WTC11 (cell line): ENCODE data around the gene VAMP7. TPM values are rescaled to one million over a fixed set of nuclear protein-coding genes. Genes with fewer than 3 reads are reported as not detected.

Experiments
- ATAC-seq: fragments of 200-7000 bp; cut with Tn5 transposase; 2 replicates; pipeline ENCODE4 v1.10.0; 2021; ENCODE audit warnings: mild to moderate bottlenecking, moderate library complexity
- CTCF ChIA-PET: fragments of 300-600 bp; sonication (Branson Sonifier 250); formaldehyde crosslinking; loops from one replicate; lab custom pipeline; 2021; ENCODE audit warnings: antibody characterized with exemption; lab: Charles Lee
- POLR2A ChIA-PET: fragments of 350-600 bp; sonication (Branson Sonifier 250); formaldehyde crosslinking; loops from one replicate; lab custom pipeline; 2021; ENCODE audit warnings: antibody characterized with exemption; lab: Charles Lee
- DNase-seq: peaks from one replicate; pipeline ENCODE4 v3.0.0; 2021; ENCODE audit warnings: low spot score
- H3K27ac Mint-ChIP-seq: 2 replicates; pipeline ENCODE4 v1.8.0; 2021; ENCODE audit warnings: mixed read lengths
- H3K27me3 Mint-ChIP-seq: 2 replicates; pipeline ENCODE4 v1.8.0; 2021; ENCODE audit warnings: low read depth, mild to moderate bottlenecking, moderate library complexity, mixed read lengths
- H3K36me3 Mint-ChIP-seq: 2 replicates; pipeline ENCODE4 v1.8.0; 2021; ENCODE audit warnings: mixed read lengths
- H3K4me1 Mint-ChIP-seq: 2 replicates; pipeline ENCODE4 v1.8.0; 2022; ENCODE audit warnings: mixed read lengths
- H3K4me3 Mint-ChIP-seq: 2 replicates; pipeline ENCODE4 v1.8.0; 2021; ENCODE audit warnings: mild to moderate bottlenecking, moderate library complexity, mixed read lengths
- H3K9me3 Mint-ChIP-seq: 2 replicates; pipeline ENCODE4 v1.8.0; 2021; ENCODE audit warnings: mixed read lengths
- CTCF ChIP-seq: fragments of 200-600 bp; IDR thresholded peaks from 2 replicates; pipeline ENCODE4 v1.8.0; 2022; ENCODE audit warnings: antibody characterized with exemption
- E2F4 ChIP-seq: sonication (generic); formaldehyde crosslinking; IDR thresholded peaks from 2 replicates; pipeline ENCODE4 v1.8.1; 2022; ENCODE audit warnings: low read depth, mild to moderate bottlenecking, moderate library complexity, missing genetic modification reagents, borderline replicate concordance
- ELF4 ChIP-seq: sonication (generic); formaldehyde crosslinking; IDR thresholded peaks from 2 replicates; pipeline ENCODE4 v1.8.1; 2022; ENCODE audit warnings: low read depth, mild to moderate bottlenecking, moderate library complexity, missing genetic modification reagents
- EMX1 ChIP-seq: fragments of 250-450 bp; sonication (Bioruptor Pico); IDR thresholded peaks from 2 replicates; pipeline ENCODE4 v1.8.0; 2021; ENCODE audit warnings: mild to moderate bottlenecking
- ESRRA ChIP-seq: sonication (generic); formaldehyde crosslinking; IDR thresholded peaks from 2 replicates; pipeline ENCODE4 v1.8.1; 2022; ENCODE audit warnings: mild to moderate bottlenecking, missing genetic modification reagents, borderline replicate concordance
- ETV6 ChIP-seq: sonication (generic); formaldehyde crosslinking; IDR thresholded peaks from 2 replicates; pipeline ENCODE4 v1.8.1; 2022; ENCODE audit warnings: mild to moderate bottlenecking, missing genetic modification reagents
- FOXJ3 ChIP-seq: sonication (generic); formaldehyde crosslinking; IDR thresholded peaks from 2 replicates; pipeline ENCODE4 v1.9.0; 2021; ENCODE audit warnings: missing genetic modification reagents, mild to moderate bottlenecking, borderline replicate concordance
- FOXK1 ChIP-seq: sonication (generic); formaldehyde crosslinking; IDR thresholded peaks from 2 replicates; pipeline ENCODE4 v1.8.0; 2022; ENCODE audit warnings: mild to moderate bottlenecking, moderate library complexity, missing genetic modification reagents
- GTF2I ChIP-seq: fragments of 250-450 bp; sonication (Bioruptor Pico); conservative IDR thresholded peaks from 2 replicates; pipeline ENCODE4 v1.4.0; 2021; ENCODE audit warnings: mild to moderate bottlenecking
- JAZF1 ChIP-seq: fragments of 250-450 bp; sonication (Bioruptor Pico); IDR thresholded peaks from 2 replicates; pipeline ENCODE4 v1.9.0; 2021; ENCODE audit warnings: moderate library complexity, mild to moderate bottlenecking, inconsistent platforms
- KAT7 ChIP-seq: sonication (generic); formaldehyde crosslinking; IDR thresholded peaks from 2 replicates; pipeline ENCODE4 v1.8.1; 2023; ENCODE audit warnings: missing genetic modification reagents, mild to moderate bottlenecking, borderline replicate concordance
- MLX ChIP-seq: sonication (generic); formaldehyde crosslinking; IDR thresholded peaks from 2 replicates; pipeline ENCODE4 v1.8.1; 2023; ENCODE audit warnings: mild to moderate bottlenecking, missing genetic modification reagents, moderate library complexity
- NR1H2 ChIP-seq: sonication (generic); formaldehyde crosslinking; IDR thresholded peaks from 2 replicates; pipeline ENCODE4 v1.9.0; 2021; ENCODE audit warnings: mild to moderate bottlenecking, moderate library complexity, missing genetic modification reagents
- TCF7 ChIP-seq: sonication (generic); formaldehyde crosslinking; IDR thresholded peaks from 2 replicates; pipeline ENCODE4 v1.8.0; 2022; ENCODE audit warnings: mild to moderate bottlenecking, low read depth, missing genetic modification reagents, moderate library complexity
- TEAD4 ChIP-seq: sonication (generic); formaldehyde crosslinking; IDR thresholded peaks from 2 replicates; pipeline ENCODE4 v1.8.0; 2022; ENCODE audit warnings: mild to moderate bottlenecking, missing genetic modification reagents
- ZBTB21 ChIP-seq: sonication (generic); formaldehyde crosslinking; IDR thresholded peaks from 2 replicates; pipeline ENCODE4 v1.8.1; 2023; ENCODE audit warnings: mild to moderate bottlenecking, missing genetic modification reagents, borderline replicate concordance
- ZNF219 ChIP-seq: sonication (generic); formaldehyde crosslinking; IDR thresholded peaks from 2 replicates; pipeline ENCODE4 v1.8.0; 2023; ENCODE audit warnings: missing genetic modification reagents, mild to moderate bottlenecking, borderline replicate concordance
- ZNF416 ChIP-seq: fragments of 250-450 bp; sonication (Bioruptor Pico); IDR thresholded peaks from 2 replicates; pipeline ENCODE4 v1.9.0; 2021; ENCODE audit warnings: mild to moderate bottlenecking, inconsistent platforms
- ZNF671 ChIP-seq: fragments of 250-450 bp; sonication (Bioruptor Pico); IDR thresholded peaks from 2 replicates; pipeline ENCODE4 v1.8.0; 2021; ENCODE audit warnings: mild to moderate bottlenecking
- total RNA-seq: library from RNA; stranded (reverse); gene quantifications from 3 replicates; pipeline ENCODE4 v1.2.3, GENCODE V29; 2021
- TF ChIP-seq, protein P1 (sequence below): sonication (generic); formaldehyde crosslinking; IDR thresholded peaks from 2 replicates; pipeline ENCODE4 v1.8.1; 2023; ENCODE audit warnings: mild to moderate bottlenecking, missing genetic modification reagents, borderline replicate concordance
- TF ChIP-seq, protein P2 (sequence below): sonication (generic); formaldehyde crosslinking; conservative IDR thresholded peaks from 2 replicates; pipeline ENCODE4 v1.8.1; 2022; ENCODE audit warnings: mild to moderate bottlenecking, missing genetic modification reagents
- TF ChIP-seq, protein P3 (sequence below): sonication (generic); formaldehyde crosslinking; IDR thresholded peaks from 2 replicates; pipeline ENCODE4 v1.8.1; 2022; ENCODE audit warnings: mild to moderate bottlenecking, missing genetic modification reagents, moderate library complexity, borderline replicate concordance

Gene VAMP7
- total RNA-seq, 1 experiment from 2014 or later: 22.1 TPM

DNA sequence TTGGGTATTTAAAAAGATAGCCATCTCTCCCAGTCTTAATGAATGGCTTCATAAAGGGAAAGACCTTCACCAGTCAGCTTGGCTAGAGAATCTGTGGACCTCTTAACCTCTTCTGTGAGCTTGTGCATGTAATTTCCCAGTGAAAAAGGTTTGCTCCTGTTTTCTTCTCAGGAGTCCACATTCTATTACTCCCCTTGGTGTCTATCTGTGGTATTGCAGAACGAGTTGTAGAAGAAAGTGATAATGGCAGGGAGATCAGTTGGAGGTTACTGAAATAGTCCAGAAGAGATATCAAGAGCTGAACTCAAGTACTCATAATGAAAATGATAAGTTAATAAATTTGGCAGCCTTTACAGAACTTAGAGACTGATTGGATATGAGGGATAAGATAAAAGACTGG lies 16.5 kb upstream of the VAMP7 start:
- DNase-seq: no peak
- no peak overlapping the region for H3K4me3 Mint-ChIP-seq
- peak; percentile 36; the same call in 1 of the 2 replicates for ATAC-seq

DNA sequence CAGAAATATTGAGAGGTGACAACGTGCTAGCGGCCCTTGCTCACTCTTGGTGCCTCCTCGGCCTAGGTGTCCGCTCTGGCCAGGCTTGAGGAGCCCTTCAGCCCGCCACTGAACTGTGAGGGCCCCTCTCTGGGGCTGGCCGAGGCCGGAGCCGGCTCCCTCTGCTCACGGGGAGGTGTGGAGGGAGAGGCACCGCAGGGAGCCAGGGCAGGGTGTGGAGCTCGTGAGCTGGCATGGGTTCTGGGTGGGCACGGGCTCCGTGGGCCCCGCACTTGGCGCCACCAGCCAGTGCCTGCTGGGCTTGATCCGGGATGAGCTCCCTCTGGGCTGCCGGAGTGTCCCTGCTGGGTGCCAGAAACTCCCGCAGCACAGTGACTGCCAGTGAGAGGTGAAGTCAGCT lies 16.0 kb upstream of the VAMP7 start:
- TF ChIP-seq, protein P1, sequence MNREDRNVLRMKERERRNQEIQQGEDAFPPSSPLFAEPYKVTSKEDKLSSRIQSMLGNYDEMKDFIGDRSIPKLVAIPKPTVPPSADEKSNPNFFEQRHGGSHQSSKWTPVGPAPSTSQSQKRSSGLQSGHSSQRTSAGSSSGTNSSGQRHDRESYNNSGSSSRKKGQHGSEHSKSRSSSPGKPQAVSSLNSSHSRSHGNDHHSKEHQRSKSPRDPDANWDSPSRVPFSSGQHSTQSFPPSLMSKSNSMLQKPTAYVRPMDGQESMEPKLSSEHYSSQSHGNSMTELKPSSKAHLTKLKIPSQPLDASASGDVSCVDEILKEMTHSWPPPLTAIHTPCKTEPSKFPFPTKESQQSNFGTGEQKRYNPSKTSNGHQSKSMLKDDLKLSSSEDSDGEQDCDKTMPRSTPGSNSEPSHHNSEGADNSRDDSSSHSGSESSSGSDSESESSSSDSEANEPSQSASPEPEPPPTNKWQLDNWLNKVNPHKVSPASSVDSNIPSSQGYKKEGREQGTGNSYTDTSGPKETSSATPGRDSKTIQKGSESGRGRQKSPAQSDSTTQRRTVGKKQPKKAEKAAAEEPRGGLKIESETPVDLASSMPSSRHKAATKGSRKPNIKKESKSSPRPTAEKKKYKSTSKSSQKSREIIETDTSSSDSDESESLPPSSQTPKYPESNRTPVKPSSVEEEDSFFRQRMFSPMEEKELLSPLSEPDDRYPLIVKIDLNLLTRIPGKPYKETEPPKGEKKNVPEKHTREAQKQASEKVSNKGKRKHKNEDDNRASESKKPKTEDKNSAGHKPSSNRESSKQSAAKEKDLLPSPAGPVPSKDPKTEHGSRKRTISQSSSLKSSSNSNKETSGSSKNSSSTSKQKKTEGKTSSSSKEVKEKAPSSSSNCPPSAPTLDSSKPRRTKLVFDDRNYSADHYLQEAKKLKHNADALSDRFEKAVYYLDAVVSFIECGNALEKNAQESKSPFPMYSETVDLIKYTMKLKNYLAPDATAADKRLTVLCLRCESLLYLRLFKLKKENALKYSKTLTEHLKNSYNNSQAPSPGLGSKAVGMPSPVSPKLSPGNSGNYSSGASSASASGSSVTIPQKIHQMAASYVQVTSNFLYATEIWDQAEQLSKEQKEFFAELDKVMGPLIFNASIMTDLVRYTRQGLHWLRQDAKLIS: no peak
- peaks cover 71% of the 10 kb centered on the region for H3K9me3 Mint-ChIP-seq
- no peak overlapping the region for H3K27ac Mint-ChIP-seq
- H3K4me3 Mint-ChIP-seq: no peak overlapping the region
- peaks cover 6% of the 10 kb centered on the region; the same call in 1 of the 2 replicates for H3K4me1 Mint-ChIP-seq
- DNase-seq: no peak
- ChIA-PET CTCF (no interaction called here), POLR2A (no interaction called here)
- H3K27me3 Mint-ChIP-seq: peaks cover 10% of the 10 kb centered on the region; the same call in 1 of the 2 replicates
- ATAC-seq: no peak
- H3K36me3 Mint-ChIP-seq: peaks cover 31% of the 10 kb centered on the region

More for the DNA sequence above, 16.5 kb upstream of the VAMP7 start:
- ChIA-PET CTCF (no interaction called here), POLR2A (no interaction called here)
- Mint-ChIP-seq H3K36me3 (peaks cover 29% of the 10 kb centered on the region), H3K27me3 (peaks cover 10% of the 10 kb centered on the region; the same call in 1 of the 2 replicates), H3K9me3 (peaks cover 66% of the 10 kb centered on the region), H3K4me1 (peaks cover under 1% of the 10 kb centered on the region; the same call in 1 of the 2 replicates), H3K27ac (no peak overlapping the region)
- TF ChIP-seq ZNF671 (CRISPR knock-in tag): no peak
- TF ChIP-seq CTCF: no peak
- TF ChIP-seq, protein P2, sequence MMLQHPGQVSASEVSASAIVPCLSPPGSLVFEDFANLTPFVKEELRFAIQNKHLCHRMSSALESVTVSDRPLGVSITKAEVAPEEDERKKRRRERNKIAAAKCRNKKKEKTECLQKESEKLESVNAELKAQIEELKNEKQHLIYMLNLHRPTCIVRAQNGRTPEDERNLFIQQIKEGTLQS: no peak

DNA sequence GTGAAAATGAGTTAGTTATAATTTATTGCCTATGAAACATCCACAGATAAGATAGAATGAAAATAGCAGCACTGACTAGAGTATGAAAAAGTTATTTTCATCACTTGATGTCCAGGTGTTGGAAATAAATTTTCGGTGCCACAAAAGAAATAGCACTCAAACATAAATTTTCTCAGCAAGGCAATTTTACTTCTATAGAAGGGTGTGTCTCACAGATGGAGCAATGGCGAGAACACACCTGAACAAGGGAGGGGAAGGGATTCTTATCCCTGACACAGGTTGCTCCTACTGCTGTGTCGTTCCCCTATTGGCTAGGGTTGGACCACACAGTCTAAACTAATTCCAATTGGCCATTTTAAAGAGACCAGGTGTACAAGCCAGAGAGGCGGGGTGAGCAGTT lies 13.3 kb upstream of the VAMP7 start:
- CTCF ChIA-PET: no interaction called here
- TF ChIP-seq, protein P3, sequence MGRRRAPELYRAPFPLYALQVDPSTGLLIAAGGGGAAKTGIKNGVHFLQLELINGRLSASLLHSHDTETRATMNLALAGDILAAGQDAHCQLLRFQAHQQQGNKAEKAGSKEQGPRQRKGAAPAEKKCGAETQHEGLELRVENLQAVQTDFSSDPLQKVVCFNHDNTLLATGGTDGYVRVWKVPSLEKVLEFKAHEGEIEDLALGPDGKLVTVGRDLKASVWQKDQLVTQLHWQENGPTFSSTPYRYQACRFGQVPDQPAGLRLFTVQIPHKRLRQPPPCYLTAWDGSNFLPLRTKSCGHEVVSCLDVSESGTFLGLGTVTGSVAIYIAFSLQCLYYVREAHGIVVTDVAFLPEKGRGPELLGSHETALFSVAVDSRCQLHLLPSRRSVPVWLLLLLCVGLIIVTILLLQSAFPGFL (CRISPR knock-in tag): no peak
- TF ChIP-seq TCF7: no peak
- TF ChIP-seq ELF4 (CRISPR knock-in tag): no peak
- TF ChIP-seq GTF2I (CRISPR knock-in tag): no peak
- TF ChIP-seq ESRRA (CRISPR knock-in tag): no peak
- no peak for TF ChIP-seq MLX (CRISPR knock-in tag)
- no peak for TF ChIP-seq ZNF219 (CRISPR knock-in tag)
- no peak for TF ChIP-seq ETV6 (CRISPR knock-in tag)
- TF ChIP-seq FOXJ3 (CRISPR knock-in tag): no peak
- TF ChIP-seq ZBTB21: no peak
- no peak for TF ChIP-seq NR1H2
- TF ChIP-seq KAT7: no peak
- no peak for TF ChIP-seq TEAD4 (CRISPR knock-in tag)
- TF ChIP-seq FOXK1 (CRISPR knock-in tag): no peak
- no peak for TF ChIP-seq ZNF416 (CRISPR knock-in tag)
- TF ChIP-seq JAZF1: no peak
- TF ChIP-seq EMX1: no peak
- no peak for TF ChIP-seq E2F4
- TF ChIP-seq, all 79 proteins: peak for 0
- peaks cover 65% of the 10 kb centered on the region for H3K9me3 Mint-ChIP-seq
- peaks cover 26% of the 10 kb centered on the region for H3K36me3 Mint-ChIP-seq
- no peak for ATAC-seq
- H3K27me3 Mint-ChIP-seq: peaks cover 4% of the 10 kb centered on the region; the same call in 1 of the 2 replicates
- POLR2A ChIA-PET: no interaction called here
- no peak for DNase-seq
- peaks cover 9% of the 10 kb centered on the region for H3K4me1 Mint-ChIP-seq
- H3K4me3 Mint-ChIP-seq: no peak overlapping the region
- no peak overlapping the region for H3K27ac Mint-ChIP-seq
